GM19397 (cell line): Measurements from ENCODE around the gene SCO2.
"Not testable (repeated sequence)": the region's sequence is repeated elsewhere in the genome, so short reads cannot be mapped to it uniquely, and the experiment has no call there.

Experiments
- ATAC-seq: cut with Tn5 transposase; IDR thresholded peaks from one replicate; pipeline ENCODE4 v1.9.1; 2021; ENCODE audit warnings: mild to moderate bottlenecking, moderate library complexity; ENCODE audit not compliant: unreplicated experiment

Gene SCO2

DNA sequence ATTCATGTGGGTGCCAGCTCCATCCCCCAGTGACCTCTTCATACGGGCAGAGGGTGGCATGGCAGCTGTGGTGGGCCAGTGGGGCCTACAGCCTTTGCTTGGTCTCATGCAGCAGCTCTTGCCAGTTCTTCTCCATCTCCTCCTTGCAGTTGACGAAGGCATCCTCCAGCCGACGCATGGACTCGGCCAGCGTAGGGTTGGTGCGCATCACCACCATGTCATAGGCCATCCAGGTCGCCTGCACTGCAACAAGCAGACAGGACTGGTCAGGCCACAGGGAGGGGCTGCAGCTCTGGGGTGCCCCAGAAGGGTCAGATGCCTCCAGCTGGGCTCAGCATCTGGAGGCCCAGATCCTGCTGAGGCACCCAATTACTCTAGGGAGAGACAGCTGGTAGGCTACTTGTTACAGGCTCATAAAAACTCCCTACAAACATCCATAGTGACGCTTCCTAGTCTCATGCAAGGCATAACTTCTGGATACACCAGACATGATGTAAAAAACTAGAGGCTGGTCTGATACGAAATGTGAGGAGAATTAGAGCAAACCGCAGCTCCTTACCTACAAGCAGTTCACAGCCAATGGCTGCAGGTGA is 25.9 kb upstream of the SCO2 start:
- ATAC-seq: no peak

DNA sequence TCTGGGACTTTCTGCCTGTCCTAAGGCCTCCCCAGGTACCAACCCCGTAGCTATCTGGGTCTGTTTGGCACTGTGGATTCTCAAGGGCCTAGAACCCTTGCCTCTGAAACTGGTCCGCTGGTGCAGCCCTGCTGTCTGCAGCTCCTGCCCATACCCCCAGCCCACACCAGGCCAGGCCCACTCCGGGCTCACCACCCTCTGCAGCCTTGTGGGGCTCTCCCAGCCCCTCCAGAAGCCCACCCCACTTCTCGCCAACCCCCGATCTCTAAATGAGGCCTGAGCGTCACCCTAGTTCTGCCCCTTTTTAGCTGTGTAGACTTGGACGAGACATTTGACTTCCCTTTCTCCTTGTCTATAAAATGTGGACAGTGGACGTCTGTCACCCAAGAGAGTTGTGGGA is 25.0 kb upstream of the SCO2 start:
- ATAC-seq: no peak

DNA sequence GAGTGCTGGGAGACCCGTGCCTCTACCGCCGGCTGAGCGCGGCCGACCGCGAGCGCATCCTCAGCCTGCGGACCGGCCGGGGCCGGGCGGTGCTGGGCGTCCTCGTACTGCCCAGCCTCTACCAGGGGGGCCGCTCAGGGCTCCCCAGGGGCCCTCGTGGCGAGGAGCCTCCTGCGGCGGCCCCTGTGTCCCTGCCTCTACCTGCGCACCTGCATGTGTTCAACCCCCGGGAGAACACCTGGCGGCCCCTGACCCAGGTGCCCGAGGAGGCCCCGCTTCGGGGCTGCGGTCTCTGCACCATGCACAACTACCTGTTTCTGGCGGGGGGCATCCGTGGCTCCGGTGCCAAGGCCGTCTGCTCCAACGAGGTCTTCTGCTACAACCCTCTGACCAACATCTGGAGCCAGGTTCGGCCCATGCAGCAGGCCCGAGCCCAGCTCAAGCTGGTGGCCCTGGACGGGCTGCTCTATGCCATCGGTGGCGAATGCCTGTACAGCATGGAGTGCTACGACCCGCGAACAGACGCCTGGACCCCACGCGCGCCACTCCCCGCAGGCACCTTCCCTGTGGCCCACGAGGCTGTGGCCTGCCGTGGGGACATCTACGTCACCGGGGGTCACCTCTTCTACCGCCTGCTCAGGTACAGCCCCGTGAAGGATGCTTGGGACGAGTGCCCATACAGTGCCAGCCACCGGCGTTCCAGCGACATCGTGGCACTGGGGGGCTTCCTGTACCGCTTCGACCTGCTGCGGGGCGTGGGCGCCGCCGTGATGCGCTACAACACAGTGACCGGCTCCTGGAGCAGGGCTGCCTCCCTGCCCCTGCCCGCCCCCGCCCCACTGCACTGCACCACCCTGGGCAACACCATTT is 23.8 kb upstream of the SCO2 start:
- no peak for ATAC-seq

DNA sequence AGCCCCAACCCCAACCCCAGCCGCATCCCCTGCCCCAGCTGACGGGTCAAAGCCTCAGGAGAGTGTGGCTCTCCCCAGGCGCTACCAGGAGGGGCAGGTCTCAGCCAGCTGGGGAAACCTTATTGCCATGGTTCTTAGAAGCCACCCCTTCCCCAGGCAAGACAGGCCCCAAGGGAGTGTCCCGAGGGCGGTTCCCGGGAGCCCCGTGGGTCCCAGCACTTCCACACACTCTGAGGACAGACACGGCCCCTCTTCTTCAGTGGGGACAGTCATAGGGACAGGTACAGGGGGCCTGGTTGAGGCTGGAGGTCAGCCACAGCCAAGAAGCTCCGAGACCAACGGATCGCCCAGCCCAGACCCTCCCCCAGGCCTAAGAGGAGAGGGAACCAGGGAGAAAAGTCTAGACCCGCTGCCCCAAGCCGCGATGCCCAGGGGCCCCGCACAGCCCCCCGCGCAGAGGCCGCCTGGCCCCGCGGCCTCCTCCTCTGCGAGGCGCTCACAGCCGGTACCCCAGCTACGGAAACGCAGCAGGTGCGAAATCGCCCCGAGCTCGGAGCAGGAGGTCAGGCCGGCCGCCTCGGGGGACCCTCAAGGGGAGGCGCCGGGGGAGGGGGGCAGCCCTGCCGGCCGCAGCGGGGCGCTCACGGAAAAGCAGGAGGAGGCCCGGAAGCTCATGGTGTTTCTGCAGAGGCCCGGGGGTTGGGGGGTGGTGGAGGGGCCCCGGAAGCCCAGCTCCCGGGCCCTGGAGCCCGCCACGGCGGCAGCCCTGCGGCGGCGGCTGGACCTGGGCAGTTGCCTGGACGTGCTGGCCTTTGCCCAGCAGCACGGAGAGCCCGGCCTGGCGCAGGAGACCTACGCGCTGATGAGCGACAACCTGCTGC is 22.9 kb upstream of the SCO2 start:
- ATAC-seq: no peak

DNA sequence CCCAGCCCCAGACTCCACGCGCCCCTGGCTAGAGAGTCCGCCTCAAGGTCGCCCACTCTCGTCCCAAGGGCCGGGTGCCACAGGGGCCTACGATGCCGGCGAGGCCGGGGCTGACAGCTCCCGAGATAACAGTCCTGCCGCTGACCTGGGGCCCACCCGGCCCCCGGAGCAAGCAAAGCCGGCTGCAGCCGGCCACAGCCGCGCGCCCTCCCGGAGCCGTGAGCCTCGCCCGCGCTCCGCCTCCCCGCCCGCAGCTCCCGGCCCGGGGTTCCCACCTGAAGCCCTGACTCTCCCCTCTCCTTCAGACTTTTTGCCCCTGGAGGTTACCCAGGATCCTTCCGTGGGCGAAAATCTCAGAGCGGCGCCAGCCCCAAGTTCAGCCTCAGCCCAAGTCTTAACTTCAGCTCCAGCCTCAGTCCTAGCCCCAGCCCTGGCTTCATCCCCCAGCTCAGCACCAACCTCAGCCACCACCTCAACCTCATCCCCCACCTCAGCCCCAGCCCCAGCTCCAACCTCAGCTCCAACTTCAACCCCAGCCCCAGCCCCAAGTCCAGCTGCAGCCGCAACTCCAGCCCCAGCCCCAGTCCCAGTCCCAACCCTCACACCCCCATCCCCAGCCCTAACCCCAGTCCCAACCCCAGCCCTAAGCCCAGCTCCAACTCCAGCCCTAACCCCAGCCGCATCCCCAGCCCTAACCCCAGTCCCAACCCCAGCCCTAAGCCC is 22.0 kb upstream of the SCO2 start:
- no peak for ATAC-seq

DNA sequence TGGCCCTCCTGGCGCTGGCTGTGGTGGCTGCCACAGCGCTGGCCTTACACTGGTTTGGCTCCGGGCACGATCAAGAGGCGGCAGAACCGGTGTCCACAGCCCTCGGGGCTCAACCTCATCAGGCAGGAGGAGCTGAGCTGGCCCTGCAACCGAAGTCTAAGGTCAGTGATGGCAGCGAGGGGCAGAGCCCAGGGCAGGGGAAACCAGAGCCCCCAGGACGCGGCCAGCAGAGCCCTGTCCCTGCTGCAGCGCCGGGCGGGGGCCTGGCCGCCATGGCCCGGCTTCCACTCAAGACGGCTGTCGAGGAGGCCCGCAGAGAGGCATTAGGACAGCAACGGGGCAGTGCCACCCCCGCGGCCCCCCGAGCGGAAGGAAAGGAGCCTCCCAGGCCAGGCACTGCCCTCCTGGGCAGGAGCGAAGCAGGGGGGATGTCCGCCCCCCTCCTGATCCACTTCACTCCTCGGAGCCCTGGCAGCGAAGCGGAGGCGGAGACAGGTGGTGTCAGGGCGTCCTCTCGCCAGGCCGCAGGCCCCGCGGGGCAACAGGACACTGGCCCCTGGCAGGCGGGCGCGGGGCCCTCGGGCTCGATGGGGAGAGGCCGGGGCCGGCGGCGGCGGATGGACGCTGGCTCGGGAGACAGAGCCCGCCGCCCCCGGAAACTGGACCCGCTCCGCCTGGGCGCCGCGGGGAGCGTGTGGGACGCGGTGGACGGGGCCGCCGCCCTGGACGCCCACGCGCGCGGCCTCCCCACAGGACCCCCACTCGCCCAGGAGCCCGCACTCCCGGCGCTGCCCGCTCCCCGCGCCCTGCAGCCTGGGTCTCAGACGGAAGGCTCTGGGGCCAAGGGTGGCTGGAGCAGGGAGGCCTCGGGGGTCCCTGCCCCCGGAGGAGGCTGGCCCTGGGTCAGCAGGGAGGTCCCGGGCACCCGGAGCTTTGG is 21.2 kb upstream of the SCO2 start:
- no peak for ATAC-seq

- ATAC-seq: no peak
Measured at GRCh38 chr22:50545522-50546325, 20.3 kb upstream of the SCO2 start, which contains the start of gene KLHDC7B. KLHDC7B (plus strand) TSS chr22:50545899; CDS start chr22:50546244, 345 bp downstream.

DNA sequence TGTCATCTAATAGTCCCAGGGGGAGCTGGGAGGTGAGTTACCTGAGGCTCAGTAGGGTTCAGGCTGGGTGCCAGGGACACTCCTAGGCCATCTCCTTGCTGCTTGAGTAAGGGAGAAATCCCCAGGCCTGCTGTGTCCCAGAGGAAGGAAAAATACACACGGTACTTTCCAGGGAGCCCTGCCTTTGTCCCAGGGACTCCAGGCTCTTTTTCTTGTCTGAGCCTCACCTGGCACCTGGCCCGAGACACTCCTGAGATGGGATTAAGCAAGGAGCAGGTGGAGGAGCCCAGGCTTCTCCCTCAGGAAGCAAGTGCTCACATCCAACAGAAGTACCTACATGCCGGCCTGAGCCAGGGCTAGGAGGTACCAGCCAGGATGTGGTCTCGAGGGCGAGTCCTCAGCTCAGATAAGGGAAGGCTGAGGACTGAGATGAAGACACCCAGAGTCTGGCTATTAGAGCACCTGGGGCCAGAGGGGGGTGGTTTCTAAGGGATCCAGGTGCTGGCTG is 19.4 kb upstream of the SCO2 start:
- no peak for ATAC-seq

GRCh38 chr22:50544078-50544745 is 18.8 kb upstream of the SCO2 start:
- no peak for ATAC-seq

DNA sequence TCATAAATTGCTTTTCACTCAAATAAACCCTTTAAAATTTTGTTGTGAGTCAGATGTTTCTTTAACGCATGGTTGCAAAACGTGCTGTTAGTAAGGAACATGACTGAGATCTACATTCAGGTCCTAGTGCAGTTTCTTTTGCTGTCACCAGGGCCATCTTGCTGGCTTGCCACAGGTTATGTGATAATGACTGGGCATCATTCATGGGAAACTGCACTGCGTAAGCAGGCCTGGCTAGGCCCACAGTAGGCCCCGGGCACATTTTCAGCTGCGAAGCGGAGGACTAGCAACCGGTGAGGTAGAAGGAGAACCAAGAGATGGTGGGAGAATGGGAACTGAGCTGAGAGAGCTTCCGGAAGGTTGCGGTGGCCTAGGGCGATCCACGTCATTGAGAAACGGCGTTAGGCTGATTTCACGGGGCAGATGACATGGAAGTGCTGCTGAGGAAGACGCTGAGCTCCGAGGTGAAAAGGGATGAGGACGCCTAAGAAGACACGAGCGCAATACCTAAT is 17.1 kb upstream of the SCO2 start:
- ATAC-seq: no peak

- ATAC-seq: not testable (repeated sequence)
Measured at GRCh38 chr22:50541667-50542026, 16.2 kb upstream of the SCO2 start.

GRCh38 chr22:50540381-50540780 is 15.0 kb upstream of the SCO2 start:
- no peak for ATAC-seq

DNA sequence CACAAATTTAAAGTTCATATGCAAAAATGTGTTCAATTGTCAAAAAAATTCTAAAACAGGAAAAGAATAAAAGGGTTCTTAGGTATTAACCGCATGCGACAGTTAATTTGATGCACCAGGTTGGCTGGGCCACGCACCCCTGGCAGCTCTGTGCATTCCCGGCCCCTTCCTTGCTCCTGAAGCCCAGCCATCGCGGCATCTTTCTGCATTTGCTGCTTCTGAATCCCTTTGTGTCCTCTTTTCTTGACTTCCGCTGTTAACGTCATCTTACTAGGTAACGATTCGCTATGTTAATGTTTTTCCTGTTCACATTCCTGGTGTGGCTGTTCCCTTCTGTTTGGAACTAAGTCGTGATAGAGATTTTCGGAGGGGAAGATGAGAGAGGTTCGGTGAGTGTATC is 12.4 kb upstream of the SCO2 start:
- ATAC-seq: no peak

- ATAC-seq: no peak
Measured at GRCh38 chr22:50536226-50536625, 10.8 kb upstream of the SCO2 start.

- ATAC-seq: no peak
Measured at GRCh38 chr22:50535113-50535512, 9.7 kb upstream of the SCO2 start.

GRCh38 chr22:50533856-50534711 is 8.7 kb upstream of the SCO2 start:
- not testable (repeated sequence) for ATAC-seq
